ENCODE measurements around the gene CCDC175. TPM values are rescaled to one million over a fixed set of nuclear protein-coding genes. Genes with fewer than 3 reads are reported as not detected.

CCDC175 gene
- total RNA-seq, 4 donors from 2014 or later: not detected

GRCh38 chr14:59475709-59476108 lies 100.9 kb downstream of the CCDC175 start:
- Histone ChIP-seq H3K27me3 (no peaks in the 10 kb centered on the region), H3K9me3 (no peaks in the 10 kb centered on the region), H3K4me1 (peaks cover 10 to 46% (median 30%) of the 10 kb centered on the region in 4 donors), H3K27ac (replicated peaks in 1 of 4) (peak overlapping the region in 3 of 4 donors; percentile 17 to 40 (median 34)), H3K4me3 (no peak overlapping the region), H3K36me3 (peaks cover 4 to 62% (median 39%) of the 10 kb centered on the region in 4 donors)
- TF ChIP-seq POLR2A (IDR thresholded peaks at IDR 0.05; ENCODE audit: low read depth) (no peak), CTCF (IDR thresholded peaks at IDR 0.05) (no peak), EP300 (IDR thresholded peaks at IDR 0.05) (no peak), POLR2AphosphoS5 (IDR thresholded peaks at IDR 0.05) (no peak)
- WGBS: 87% methylated on average over 1 of the region's 1 CpG
- intact Hi-C loops (cut with DNase I): no loop called here
- no peak for DNase-seq (ENCODE audit: extremely low spot score)

DNA sequence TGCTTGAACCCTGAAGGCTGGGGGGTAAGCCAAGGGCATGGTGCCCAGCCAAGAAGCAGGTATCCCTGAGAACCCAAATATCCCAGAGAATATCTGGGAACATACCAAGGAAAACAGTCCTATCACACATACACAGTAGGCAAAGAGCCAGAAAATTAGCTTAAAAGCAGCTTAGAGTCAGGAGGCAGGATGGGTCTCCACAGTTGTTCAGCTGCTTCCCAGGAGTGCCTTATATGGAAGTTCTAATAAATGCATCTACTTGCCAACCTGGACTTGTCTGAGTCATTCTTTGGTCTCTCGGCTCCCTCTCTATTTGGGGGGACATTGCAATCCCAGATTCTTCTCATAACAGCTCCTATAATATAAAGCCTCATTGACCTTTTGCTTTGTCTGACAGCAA lies 102.4 kb downstream of the CCDC175 start:
- intact Hi-C loops (cut with DNase I): no loop called here
- H3K27me3 ChIP-seq: no peaks in the 10 kb centered on the region
- DNase-seq (ENCODE audit: extremely low spot score): no peak
- H3K4me3 ChIP-seq: no peak overlapping the region
- WGBS: 29% methylated on average over 1 of the region's 1 CpG
- H3K4me1 ChIP-seq: peaks cover 0 to 31% (median 16%) of the 10 kb centered on the region in 4 donors
- TF ChIP-seq POLR2A (IDR thresholded peaks at IDR 0.05; ENCODE audit: low read depth) (no peak), CTCF (IDR thresholded peaks at IDR 0.05) (no peak), EP300 (IDR thresholded peaks at IDR 0.05) (no peak), POLR2AphosphoS5 (IDR thresholded peaks at IDR 0.05) (peak; percentile 8 to 10)
- peak overlapping the region; percentile 5 to 68 (median 58) for H3K27ac ChIP-seq (replicated peaks in 1 of 4)
- H3K36me3 ChIP-seq: peaks cover 4 to 70% (median 43%) of the 10 kb centered on the region in 4 donors
- H3K9me3 ChIP-seq: no peaks in the 10 kb centered on the region

GRCh38 chr14:59465316-59466135 lies 111.1 kb downstream of the CCDC175 start, which contains the start of gene GPR135:
TSS of gene GPR135 (minus strand) at chr14:59465380. CDS start at chr14:59465226, 154 bp downstream.
- TF ChIP-seq CTCF (IDR thresholded peaks at IDR 0.05) (no peak), EP300 (IDR thresholded peaks at IDR 0.05) (no peak), POLR2A (IDR thresholded peaks at IDR 0.05; ENCODE audit: low read depth) (no peak), POLR2AphosphoS5 (IDR thresholded peaks at IDR 0.05) (no peak)
- peak within 1 kb of the TSS; percentile 84 to 90 (median 86) for H3K27ac ChIP-seq (replicated peaks in 1 of 4)
- H3K27me3 ChIP-seq: no peaks in the 10 kb centered on the region
- no peak for DNase-seq (ENCODE audit: extremely low spot score)
- peak within 1 kb of the TSS; percentile 75 to 82 (median 80) for H3K4me3 ChIP-seq
- H3K9me3 ChIP-seq: no peaks in the 10 kb centered on the region
- H3K4me1 ChIP-seq: peaks cover 9 to 27% (median 17%) of the 10 kb centered on the region in 4 donors
- H3K36me3 ChIP-seq: peaks cover 0 to 7% (median 3%) of the 10 kb centered on the region in 4 donors
- intact Hi-C loops (cut with DNase I): no loop called here
- WGBS: 70% methylated on average over 10 of the region's 40 CpGs

DNA sequence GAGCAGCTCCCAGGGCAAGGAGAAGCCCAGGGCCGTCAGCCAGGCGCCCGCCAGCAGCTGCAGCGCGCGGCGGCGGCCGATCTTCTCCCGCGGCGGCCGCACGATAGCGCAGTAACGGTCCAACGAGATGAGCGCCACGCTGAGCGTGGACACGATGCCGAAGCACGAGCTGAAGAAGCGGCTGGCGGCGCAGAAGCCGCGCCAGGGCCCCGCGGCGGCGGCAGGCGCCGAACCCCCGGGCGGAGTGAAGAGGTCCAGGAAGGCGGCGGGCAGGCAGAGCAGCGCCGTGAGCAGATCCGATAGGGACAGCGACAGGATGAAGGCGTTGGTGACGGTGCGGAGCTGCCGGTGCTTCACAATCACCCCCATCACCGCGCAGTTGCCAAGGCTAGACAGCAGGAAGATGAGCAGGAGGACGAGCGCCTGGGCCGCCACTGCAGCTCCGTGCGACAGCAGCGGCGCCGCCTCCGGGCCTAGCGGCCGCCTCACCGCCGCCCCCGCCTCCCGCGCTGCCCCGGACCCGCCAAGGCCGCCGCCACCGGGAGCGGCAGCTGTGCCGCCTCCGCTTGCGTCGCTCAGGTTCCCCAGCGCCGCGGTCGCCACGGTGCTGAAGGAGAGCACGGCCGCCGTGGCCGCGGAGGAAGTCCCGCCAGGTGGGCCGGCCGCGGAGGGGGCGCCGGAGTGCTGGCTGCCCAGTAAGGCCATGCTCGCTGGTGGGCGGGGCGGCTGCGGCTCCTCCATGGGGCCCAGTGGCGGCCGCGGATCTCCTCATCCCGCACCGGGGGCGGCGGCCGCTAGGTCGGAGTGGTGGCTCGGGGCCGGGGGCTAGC lies 111.9 kb downstream of the CCDC175 start:
- no peak for DNase-seq (ENCODE audit: extremely low spot score)

More for the DNA sequence above, 111.9 kb downstream of the CCDC175 start:
- peak overlapping the region; percentile 75 to 82 (median 80) for H3K4me3 ChIP-seq
- TF ChIP-seq CTCF (IDR thresholded peaks at IDR 0.05) (no peak), POLR2A (IDR thresholded peaks at IDR 0.05; ENCODE audit: low read depth) (no peak), EP300 (IDR thresholded peaks at IDR 0.05) (no peak), POLR2AphosphoS5 (IDR thresholded peaks at IDR 0.05) (peak; percentile 10 to 37)
- peak overlapping the region; percentile 84 to 90 (median 86) for H3K27ac ChIP-seq (replicated peaks in 1 of 4)
- H3K4me1 ChIP-seq: peaks cover 9 to 27% (median 17%) of the 10 kb centered on the region in 4 donors
- no peaks in the 10 kb centered on the region for H3K27me3 ChIP-seq
- no CpG with 5 or more reads among the region's 105 CpGs for WGBS
- no peaks in the 10 kb centered on the region for H3K36me3 ChIP-seq
- H3K9me3 ChIP-seq: no peaks in the 10 kb centered on the region
- intact Hi-C loops (cut with DNase I): no loop called here

Data from esophagus muscularis mucosa (tissue), 4 donors.